PC-9 (cell line): Measurements from ENCODE around the gene BDH1.

ENCODE experiments used
- EZH2 ChIP-seq: fragments of 200-600 bp; sonication (generic); IDR thresholded peaks from 2 replicates; pipeline ENCODE4 v1.8.0; 2017; ENCODE audit warnings: antibody characterized with exemption, low read depth
- TF ChIP-seq, protein P1 (sequence below): fragments of 200-600 bp; sonication (generic); conservative IDR thresholded peaks from 2 replicates; pipeline ENCODE4 v1.6.1; 2017; ENCODE audit warnings: mixed run types, antibody characterized with exemption, mild to moderate bottlenecking, moderate library complexity

DNA sequence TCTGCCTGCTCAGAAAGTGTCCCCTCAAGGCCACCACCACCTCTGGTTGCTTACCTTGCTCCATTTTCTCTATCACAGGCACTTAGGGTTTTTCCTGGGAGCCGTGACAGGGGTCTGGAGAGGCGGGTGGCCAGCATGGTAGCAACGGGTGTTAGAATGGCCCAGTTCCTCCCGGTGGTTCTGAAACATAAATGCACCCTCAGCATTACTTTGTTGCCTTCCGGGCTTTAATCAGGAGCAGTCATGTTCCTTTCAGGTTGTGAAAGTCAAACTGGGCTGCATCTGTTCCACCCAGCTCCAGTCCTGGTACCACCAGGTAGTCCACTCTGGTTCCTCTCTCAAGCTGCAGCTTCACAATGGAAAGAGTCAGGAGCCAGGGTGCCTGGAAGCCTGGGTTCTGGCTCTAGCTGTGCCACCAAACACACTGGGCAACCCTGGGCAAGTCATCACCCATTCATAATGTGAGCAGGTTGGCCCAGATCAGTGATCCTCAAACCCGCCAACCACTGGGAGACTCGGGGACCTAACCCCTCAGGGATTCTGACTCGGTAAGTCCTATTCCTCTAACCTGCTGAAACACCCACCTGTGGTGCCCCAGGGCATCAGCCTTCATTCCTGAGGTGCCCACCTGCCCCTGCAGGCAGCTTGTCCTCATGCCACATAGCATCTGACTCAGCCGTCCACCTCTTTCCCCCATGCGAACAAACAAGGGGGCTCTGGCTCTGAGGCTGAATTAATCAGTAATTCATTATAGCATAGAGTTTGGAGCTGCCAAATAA, 9.3 kb downstream of the BDH1 start:
- TF ChIP-seq, protein P1, sequence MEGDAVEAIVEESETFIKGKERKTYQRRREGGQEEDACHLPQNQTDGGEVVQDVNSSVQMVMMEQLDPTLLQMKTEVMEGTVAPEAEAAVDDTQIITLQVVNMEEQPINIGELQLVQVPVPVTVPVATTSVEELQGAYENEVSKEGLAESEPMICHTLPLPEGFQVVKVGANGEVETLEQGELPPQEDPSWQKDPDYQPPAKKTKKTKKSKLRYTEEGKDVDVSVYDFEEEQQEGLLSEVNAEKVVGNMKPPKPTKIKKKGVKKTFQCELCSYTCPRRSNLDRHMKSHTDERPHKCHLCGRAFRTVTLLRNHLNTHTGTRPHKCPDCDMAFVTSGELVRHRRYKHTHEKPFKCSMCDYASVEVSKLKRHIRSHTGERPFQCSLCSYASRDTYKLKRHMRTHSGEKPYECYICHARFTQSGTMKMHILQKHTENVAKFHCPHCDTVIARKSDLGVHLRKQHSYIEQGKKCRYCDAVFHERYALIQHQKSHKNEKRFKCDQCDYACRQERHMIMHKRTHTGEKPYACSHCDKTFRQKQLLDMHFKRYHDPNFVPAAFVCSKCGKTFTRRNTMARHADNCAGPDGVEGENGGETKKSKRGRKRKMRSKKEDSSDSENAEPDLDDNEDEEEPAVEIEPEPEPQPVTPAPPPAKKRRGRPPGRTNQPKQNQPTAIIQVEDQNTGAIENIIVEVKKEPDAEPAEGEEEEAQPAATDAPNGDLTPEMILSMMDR: no peak
- TF ChIP-seq EZH2: no peak
